ENCODE measurements around the gene BTBD9.

The BTBD9 gene

GRCh38 chr6:38554014-38554413 lies 85.7 kb downstream of the BTBD9 start:
- H3K9ac ChIP-seq = no peak overlapping the region
- H3K79me2 ChIP-seq = no peaks in the 10 kb centered on the region
- H3K36me3 ChIP-seq (ENCODE audit: control insufficient read depth, insufficient read depth, low read length) = no peaks in the 10 kb centered on the region
- H3K4me2 ChIP-seq (ENCODE audit: low read length) = no peak overlapping the region
- TF ChIP-seq CTCF (IDR thresholded peaks at IDR 0.05) = no peak
- no peaks in the 10 kb centered on the region for H3K9me3 ChIP-seq (ENCODE audit: control insufficient read depth, low read length)
- H3K4me3 ChIP-seq (ENCODE audit: low read depth, low read length) = no peak overlapping the region
- H2AFZ ChIP-seq = no peak overlapping the region
- H3K27me3 ChIP-seq (ENCODE audit: control insufficient read depth, insufficient read depth, low read length) = no peaks in the 10 kb centered on the region
- H3K27ac ChIP-seq = no peak overlapping the region
- H3K4me1 ChIP-seq = no peaks in the 10 kb centered on the region

- Histone ChIP-seq H3K27me3 (ENCODE audit: control insufficient read depth, insufficient read depth, low read length) (no peaks in the 10 kb centered on the region), H2AFZ (no peak overlapping the region), H3K27ac (no peak overlapping the region), H3K79me2 (no peaks in the 10 kb centered on the region), H3K4me3 (ENCODE audit: low read depth, low read length) (no peak overlapping the region), H3K9ac (no peak overlapping the region), H3K9me3 (ENCODE audit: control insufficient read depth, low read length) (no peaks in the 10 kb centered on the region), H3K4me1 (no peaks in the 10 kb centered on the region), H3K36me3 (ENCODE audit: control insufficient read depth, insufficient read depth, low read length) (no peaks in the 10 kb centered on the region), H3K4me2 (ENCODE audit: low read length) (no peak overlapping the region)
- TF ChIP-seq CTCF (IDR thresholded peaks at IDR 0.05) = no peak
Measured at GRCh38 chr6:38552121-38552520, 87.6 kb downstream of the BTBD9 start.

- H3K4me1 ChIP-seq = no peaks in the 10 kb centered on the region
- no peaks in the 10 kb centered on the region for H3K36me3 ChIP-seq (ENCODE audit: control insufficient read depth, insufficient read depth, low read length)
Measured at GRCh38 chr6:38549795-38550194, 89.9 kb downstream of the BTBD9 start.

GRCh38 chr6:38549180-38549579 lies 90.5 kb downstream of the BTBD9 start:
- no peak overlapping the region for H2AFZ ChIP-seq
- no peaks in the 10 kb centered on the region for H3K27me3 ChIP-seq (ENCODE audit: control insufficient read depth, insufficient read depth, low read length)
- H3K36me3 ChIP-seq (ENCODE audit: control insufficient read depth, insufficient read depth, low read length) = no peaks in the 10 kb centered on the region
- no peak overlapping the region for H3K27ac ChIP-seq
- no peak overlapping the region for H3K4me2 ChIP-seq (ENCODE audit: low read length)
- no peaks in the 10 kb centered on the region for H3K79me2 ChIP-seq
- no peak for TF ChIP-seq CTCF (IDR thresholded peaks at IDR 0.05)
- H3K9ac ChIP-seq = no peak overlapping the region
- no peak overlapping the region for H3K4me3 ChIP-seq (ENCODE audit: low read depth, low read length)
- H3K4me1 ChIP-seq = no peaks in the 10 kb centered on the region
- H3K9me3 ChIP-seq (ENCODE audit: control insufficient read depth, low read length) = no peaks in the 10 kb centered on the region

More at GRCh38 chr6:38549795-38550194, 89.9 kb downstream of the BTBD9 start:
- no peak overlapping the region for H3K9ac ChIP-seq
- H3K79me2 ChIP-seq = no peaks in the 10 kb centered on the region
- no peak overlapping the region for H3K4me2 ChIP-seq (ENCODE audit: low read length)
- no peak overlapping the region for H3K4me3 ChIP-seq (ENCODE audit: low read depth, low read length)
- no peak for TF ChIP-seq CTCF (IDR thresholded peaks at IDR 0.05)
- no peaks in the 10 kb centered on the region for H3K27me3 ChIP-seq (ENCODE audit: control insufficient read depth, insufficient read depth, low read length)
- no peaks in the 10 kb centered on the region for H3K9me3 ChIP-seq (ENCODE audit: control insufficient read depth, low read length)
- no peak overlapping the region for H2AFZ ChIP-seq
- no peak overlapping the region for H3K27ac ChIP-seq

- Histone ChIP-seq H3K27me3 (ENCODE audit: control insufficient read depth, insufficient read depth, low read length) (no peaks in the 10 kb centered on the region), H2AFZ (no peak overlapping the region), H3K4me2 (ENCODE audit: low read length) (no peak overlapping the region), H3K36me3 (ENCODE audit: control insufficient read depth, insufficient read depth, low read length) (no peaks in the 10 kb centered on the region), H3K4me1 (no peaks in the 10 kb centered on the region), H3K4me3 (ENCODE audit: low read depth, low read length) (no peak overlapping the region), H3K9me3 (ENCODE audit: control insufficient read depth, low read length) (no peaks in the 10 kb centered on the region), H3K9ac (no peak overlapping the region), H3K79me2 (no peaks in the 10 kb centered on the region), H3K27ac (no peak overlapping the region)
- no peak for TF ChIP-seq CTCF (IDR thresholded peaks at IDR 0.05)
Measured at GRCh38 chr6:38543022-38543421, 96.7 kb downstream of the BTBD9 start.

Data from parathyroid adenoma (tissue), 2 donors.